ENCODE measurements around the gene MORN4. TPM values are rescaled to one million over a fixed set of nuclear protein-coding genes. Genes with fewer than 3 reads are reported as not detected.

MORN4 gene
- total RNA-seq, 1 donor from 2014 or later: 5.4 TPM

DNA sequence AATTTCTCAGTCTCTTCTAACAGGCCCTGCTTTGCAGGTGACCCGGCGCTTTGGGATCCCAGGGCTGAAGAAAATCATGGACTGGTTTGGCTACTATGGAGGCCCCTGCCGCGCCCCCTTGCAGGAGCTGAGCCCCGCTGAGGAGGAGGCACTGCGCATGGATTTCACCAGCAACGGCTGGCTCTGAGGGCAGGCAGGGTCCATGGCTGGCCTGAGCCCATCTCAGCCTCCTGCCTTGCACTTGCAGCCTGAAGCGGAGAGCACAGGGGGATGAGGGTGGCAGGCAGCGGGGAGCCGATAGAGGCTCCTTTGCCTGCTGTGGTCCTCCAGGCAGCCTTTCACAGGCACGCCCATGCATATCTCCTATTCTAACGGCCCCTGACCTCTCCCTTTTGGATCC, 21.8 kb downstream of the MORN4 start:
- no peak overlapping the region for H3K27ac ChIP-seq

DNA sequence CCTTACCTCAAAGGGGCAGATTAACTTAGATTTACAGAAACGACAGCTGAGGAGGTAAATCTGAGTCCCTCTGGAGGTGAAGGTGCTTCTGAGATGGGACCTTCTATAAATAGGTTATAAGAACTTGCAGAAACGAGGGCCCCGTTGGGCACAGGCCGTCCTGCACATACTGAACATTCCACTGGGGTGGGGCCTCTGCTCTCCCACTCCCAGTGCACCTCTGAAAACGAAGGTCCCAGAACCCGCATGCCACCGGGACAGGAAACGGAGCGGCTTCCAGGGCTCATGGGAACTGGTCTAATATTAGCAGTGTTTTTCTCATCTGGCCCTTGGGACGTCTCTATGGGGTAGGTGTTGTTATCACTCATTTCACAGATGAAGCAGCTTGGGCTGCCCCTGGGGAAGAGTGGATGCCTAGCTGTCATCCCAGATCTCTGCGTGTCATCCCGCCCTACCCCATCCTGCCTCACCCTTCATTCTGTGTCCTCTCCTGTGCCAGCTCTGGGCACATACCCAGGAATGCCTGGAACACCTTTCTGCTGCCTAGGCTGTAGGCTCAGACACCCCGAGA, 24.2 kb downstream of the MORN4 start:
- DNase-seq (peak; percentile 65), ATAC-seq (peak; percentile 80 to 87)
- Histone ChIP-seq H3K4me3 (no peak overlapping the region), H3K27me3 (ENCODE audit: low read depth) (no peaks in the 10 kb centered on the region), H3K4me1 (no peaks in the 10 kb centered on the region), H3K36me3 (no peaks in the 10 kb centered on the region), H3K9me3 (no peaks in the 10 kb centered on the region), H3K27ac (peak overlapping the region; percentile 58)
- TF ChIP-seq CTCF (IDR thresholded peaks at IDR 0.05): no peak
- intact Hi-C loops (cut with DNase I): no loop called here

More for the DNA sequence above, 21.8 kb downstream of the MORN4 start:
- DNase-seq: no peak
- Histone ChIP-seq H3K9me3 (no peaks in the 10 kb centered on the region), H3K4me1 (no peaks in the 10 kb centered on the region), H3K27me3 (ENCODE audit: low read depth) (no peaks in the 10 kb centered on the region), H3K36me3 (peaks cover 7% of the 10 kb centered on the region), H3K4me3 (no peak overlapping the region)
- intact Hi-C loops (cut with DNase I): no loop called here
- no peak for TF ChIP-seq CTCF (IDR thresholded peaks at IDR 0.05)
- ATAC-seq: no peak

GRCh38 chr10:97607095-97607636, 26.1 kb downstream of the MORN4 start:
- ATAC-seq: no peak
- Histone ChIP-seq H3K9me3 (no peaks in the 10 kb centered on the region), H3K27ac (no peak overlapping the region), H3K4me1 (no peaks in the 10 kb centered on the region), H3K36me3 (no peaks in the 10 kb centered on the region), H3K27me3 (ENCODE audit: low read depth) (no peaks in the 10 kb centered on the region), H3K4me3 (no peak overlapping the region)
- TF ChIP-seq CTCF (IDR thresholded peaks at IDR 0.05): no peak
- DNase-seq: no peak
- intact Hi-C loops (cut with DNase I): no loop called here

DNA sequence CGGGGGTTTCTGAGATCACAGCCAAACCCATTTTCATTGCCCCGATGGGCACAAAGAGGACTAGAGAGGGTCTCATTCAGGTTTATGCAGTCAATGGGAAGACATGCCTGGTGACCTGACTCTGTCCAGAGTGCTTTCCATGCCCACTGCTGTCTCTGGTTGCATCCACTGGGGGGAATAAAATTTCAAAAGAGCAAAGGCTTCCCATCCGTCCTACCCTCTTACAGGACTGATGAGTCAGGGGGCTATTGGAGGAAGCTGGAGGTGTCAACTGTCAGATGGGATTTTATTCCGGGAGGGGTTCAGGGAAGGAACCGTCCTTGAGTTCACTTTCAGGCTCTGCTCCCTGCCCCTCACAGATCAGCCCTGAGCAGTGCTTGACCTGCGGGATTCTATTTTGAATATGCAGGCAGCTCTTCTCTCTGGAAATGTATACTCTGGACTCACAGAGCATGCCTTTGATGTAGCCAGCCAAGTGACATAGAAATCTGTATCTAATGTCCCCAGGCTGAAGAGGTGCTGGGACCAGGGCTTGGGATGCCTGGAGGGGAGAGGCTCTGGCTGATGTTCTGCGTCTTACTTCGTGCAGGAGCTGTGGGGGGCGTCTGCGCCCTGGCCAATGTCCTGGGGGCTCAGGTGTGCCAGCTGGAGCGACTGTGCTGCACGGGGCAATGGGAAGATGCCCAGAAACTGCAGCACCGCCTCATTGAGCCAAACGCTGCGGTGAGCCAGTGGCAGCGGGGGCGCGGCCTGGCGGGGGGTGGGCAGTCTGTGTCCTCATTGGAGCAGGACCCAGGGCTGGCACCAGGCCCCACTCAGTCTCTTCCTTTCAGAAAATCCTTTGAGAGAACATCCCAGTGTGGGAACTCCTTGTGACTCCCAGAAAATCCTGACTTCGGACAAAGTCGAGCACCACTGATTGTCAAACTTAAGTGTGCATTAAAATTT, 31.8 kb downstream of the MORN4 start:
- Histone ChIP-seq H3K4me3 (no peak overlapping the region), H3K4me1 (no peaks in the 10 kb centered on the region), H3K9me3 (no peaks in the 10 kb centered on the region), H3K36me3 (no peaks in the 10 kb centered on the region), H3K27ac (no peak overlapping the region), H3K27me3 (ENCODE audit: low read depth) (no peaks in the 10 kb centered on the region)
- ATAC-seq (no peak), DNase-seq (no peak)
- intact Hi-C loops (cut with DNase I): no loop called here
- no peak for TF ChIP-seq CTCF (IDR thresholded peaks at IDR 0.05)

DNA sequence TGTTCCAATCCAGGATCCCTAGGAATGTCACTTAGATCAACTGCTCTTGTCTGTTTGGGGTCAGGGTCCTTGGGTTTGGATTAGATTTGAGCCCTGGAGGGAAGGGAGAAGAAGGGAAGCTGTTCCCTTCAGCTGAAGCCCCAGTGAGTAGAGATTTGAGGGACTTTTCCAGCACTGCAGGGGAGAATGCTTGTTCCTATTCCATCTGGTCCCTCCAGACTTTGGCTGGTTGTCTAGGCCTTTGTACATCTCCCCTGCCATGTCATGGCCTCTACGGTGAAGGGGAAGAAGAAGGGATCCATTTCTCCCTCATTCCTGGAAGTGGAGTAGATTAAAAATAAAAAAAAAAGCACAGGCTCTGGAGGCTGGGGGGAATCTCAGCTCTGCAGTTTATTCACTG, 32.7 kb downstream of the MORN4 start:
- no peak for TF ChIP-seq CTCF (IDR thresholded peaks at IDR 0.05)
- no peak overlapping the region for H3K27ac ChIP-seq
- intact Hi-C loops (cut with DNase I): no loop called here
- no peak for DNase-seq
- H3K9me3 ChIP-seq: no peaks in the 10 kb centered on the region
- H3K4me1 ChIP-seq: peaks cover 7% of the 10 kb centered on the region
- H3K4me3 ChIP-seq: no peak overlapping the region
- no peaks in the 10 kb centered on the region for H3K27me3 ChIP-seq (ENCODE audit: low read depth)
- ATAC-seq: no peak
- H3K36me3 ChIP-seq: no peaks in the 10 kb centered on the region
